GM19035 (cell line): ENCODE data around the gene ZNF823.
A peak's percentile ranks its signal among the peaks of the same experiment; 100 is the strongest.

Experiments
- ATAC-seq: cut with Tn5 transposase; IDR thresholded peaks from one replicate; pipeline ENCODE4 v1.9.1; 2021; ENCODE audit not compliant: unreplicated experiment

The ZNF823 gene

GRCh38 chr19:11737964-11738745 lies 591 bp downstream of the ZNF823 start:
- ATAC-seq = peak; percentile 39

- no peak for ATAC-seq
Observed at GRCh38 chr19:11736696-11737095, 2.0 kb downstream of the ZNF823 start.

- no peak for ATAC-seq
Observed at GRCh38 chr19:11735375-11735774, 3.4 kb downstream of the ZNF823 start.

- ATAC-seq = no peak
Observed at GRCh38 chr19:11729586-11729985, 9.2 kb downstream of the ZNF823 start.

GRCh38 chr19:11722414-11722813 lies 16.3 kb downstream of the ZNF823 start:
- no peak for ATAC-seq

GRCh38 chr19:11721681-11722080 lies 17.1 kb downstream of the ZNF823 start:
- ATAC-seq = no peak

GRCh38 chr19:11710313-11710712 lies 28.4 kb downstream of the ZNF823 start:
- no peak for ATAC-seq

GRCh38 chr19:11708457-11708856 lies 30.3 kb downstream of the ZNF823 start:
- no peak for ATAC-seq

- no peak for ATAC-seq
Observed at GRCh38 chr19:11705474-11705873, 33.3 kb downstream of the ZNF823 start.

GRCh38 chr19:11704626-11705025 lies 34.1 kb downstream of the ZNF823 start:
- ATAC-seq = no peak

- no peak for ATAC-seq
Observed at GRCh38 chr19:11699931-11700794, 38.6 kb downstream of the ZNF823 start.

- no peak for ATAC-seq
Observed at GRCh38 chr19:11698231-11698630, 40.5 kb downstream of the ZNF823 start.

- no peak for ATAC-seq
Observed at GRCh38 chr19:11697284-11697855, 41.4 kb downstream of the ZNF823 start.

- ATAC-seq = no peak
Observed at GRCh38 chr19:11694533-11695439, 44.0 kb downstream of the ZNF823 start.

GRCh38 chr19:11693505-11694499 lies 44.9 kb downstream of the ZNF823 start:
- ATAC-seq = no peak

GRCh38 chr19:11692127-11692790 lies 46.5 kb downstream of the ZNF823 start:
- ATAC-seq = no peak

GRCh38 chr19:11685676-11686650 lies 52.8 kb downstream of the ZNF823 start:
- no peak for ATAC-seq
